Hepatocyte (in vitro differentiated cells): ENCODE data around the gene LLGL1. TPM values are rescaled to one million over a fixed set of nuclear protein-coding genes. Genes with fewer than 3 reads are reported as not detected.

Experiments used
- DNase-seq: peaks from one replicate; pipeline ENCODE4 v3.0.0-alpha.2; 2016; ENCODE audit warnings: low spot score
- H2AFZ ChIP-seq: fragments of 200-600 bp; sonication (generic); 2 replicates; pipeline ENCODE4 v1.6.0; 2016; ENCODE audit warnings: antibody characterized with exemption, mild to moderate bottlenecking
- H3K27ac ChIP-seq: fragments of 200-600 bp; sonication (generic); 2 replicates; pipeline ENCODE4 v1.5.1; 2016; ENCODE audit warnings: mild to moderate bottlenecking
- H3K27me3 ChIP-seq: fragments of 200-600 bp; sonication (generic); 2 replicates; pipeline ENCODE4 v1.6.1; 2016
- H3K36me3 ChIP-seq: fragments of 200-600 bp; sonication (generic); replicated peaks from 2 replicates; pipeline ENCODE4 v1.5.1; 2016; ENCODE audit warnings: low read depth; ENCODE audit not compliant: insufficient read depth
- H3K4me1 ChIP-seq: fragments of 200-600 bp; sonication (generic); 2 replicates; pipeline ENCODE4 v1.5.1; 2016; ENCODE audit warnings: mild to moderate bottlenecking, moderate library complexity; ENCODE audit not compliant: insufficient read depth
- H3K4me2 ChIP-seq: fragments of 200-600 bp; sonication (generic); 2 replicates; pipeline ENCODE4 v1.6.0; 2016
- H3K4me3 ChIP-seq: fragments of 200-600 bp; sonication (generic); 2 replicates; pipeline ENCODE4 v1.5.1; 2016; ENCODE audit warnings: mild to moderate bottlenecking
- H3K79me2 ChIP-seq: fragments of 200-600 bp; sonication (generic); 2 replicates; pipeline ENCODE4 v1.6.0; 2017; ENCODE audit warnings: mild to moderate bottlenecking
- H3K9me2 ChIP-seq: fragments of 200-600 bp; sonication (generic); replicated peaks from 2 replicates; pipeline ENCODE4 v1.6.0; 2017; ENCODE audit warnings: mild to moderate bottlenecking; ENCODE audit not compliant: insufficient read depth
- H3K9me3 ChIP-seq: fragments of 200-600 bp; sonication (generic); 2 replicates; pipeline ENCODE4 v1.5.1; 2016; ENCODE audit warnings: low read depth, mild to moderate bottlenecking
- H4K20me1 ChIP-seq: fragments of 200-600 bp; sonication (generic); 2 replicates; pipeline ENCODE4 v1.6.0; 2016; ENCODE audit warnings: mild to moderate bottlenecking; ENCODE audit not compliant: insufficient read depth, poor library complexity, severe bottlenecking
- CTCF ChIP-seq: fragments of 200-600 bp; sonication (generic); IDR thresholded peaks from 2 replicates; pipeline ENCODE4 v1.5.1; 2016; ENCODE audit warnings: antibody characterized with exemption, mild to moderate bottlenecking; ENCODE audit not compliant: poor library complexity
- EZH2 ChIP-seq: fragments of 200-600 bp; sonication (generic); IDR thresholded peaks from 2 replicates; pipeline ENCODE4 v1.6.1; 2016; ENCODE audit warnings: antibody characterized with exemption, mild to moderate bottlenecking, borderline replicate concordance
- EZH2phosphoT487 ChIP-seq: fragments of 200-600 bp; sonication (generic); IDR thresholded peaks from one replicate; pipeline ENCODE4 v1.6.1; 2018; ENCODE audit warnings: antibody characterized with exemption, mild to moderate bottlenecking, low read depth, moderate library complexity; ENCODE audit not compliant: unreplicated experiment, severe bottlenecking
- WGBS: methylation state at CpG from one replicate; pipeline ENCODE4 v1.1.6; 2016; ENCODE audit warnings: low lambda C conversion rate; ENCODE audit errors: missing lambda C conversion rate; 5-methylcytosine and 5-hydroxymethylcytosine counted together
- polyA plus RNA-seq: library from polyadenylated mRNA; unstranded; fragments of >200 nt; fragmentation: Nextera tagmentation; extraction: Ambion mirVana; gene quantifications from 2 replicates; pipeline ENCODE4 v1.2.1, GENCODE V29; 2016
- total RNA-seq: library from RNA; depleted of rRNA; stranded (reverse); fragments of >200 nt; gene quantifications from 2 replicates; pipeline ENCODE4 v1.2.3, GENCODE V29; 2014

Gene LLGL1
- total and polyA plus RNA-seq, 2 experiments from 2014 or later: 5.4 to 51.9 TPM

- no peak overlapping the region for H3K4me3 ChIP-seq
- H3K9me3 ChIP-seq: no peaks in the 10 kb centered on the region
- peaks cover 2% of the 10 kb centered on the region for H3K79me2 ChIP-seq
- no peak overlapping the region for H3K4me2 ChIP-seq
- no peaks in the 10 kb centered on the region for H3K9me2 ChIP-seq
- peak overlapping the region; percentile 41 for H3K27ac ChIP-seq
- DNase-seq: peak; percentile 37
- 44% methylated on average over 14 of the region's 14 CpGs for WGBS
- H2AFZ ChIP-seq: no peak overlapping the region
- H3K27me3 ChIP-seq: no peaks in the 10 kb centered on the region
- no peak for TF ChIP-seq CTCF
- no peak for TF ChIP-seq EZH2phosphoT487
- no peak for TF ChIP-seq EZH2
- H4K20me1 ChIP-seq: no peaks in the 10 kb centered on the region
- H3K36me3 ChIP-seq: no peaks in the 10 kb centered on the region
- H3K4me1 ChIP-seq: no peaks in the 10 kb centered on the region
Observed at GRCh38 chr17:18267927-18268711, 42.7 kb downstream of the LLGL1 start.

- Histone ChIP-seq H3K4me1 (no peaks in the 10 kb centered on the region), H2AFZ (no peak overlapping the region), H3K36me3 (no peaks in the 10 kb centered on the region), H3K9me3 (no peaks in the 10 kb centered on the region), H3K4me2 (no peak overlapping the region), H3K27ac (no peak overlapping the region), H4K20me1 (no peaks in the 10 kb centered on the region), H3K79me2 (no peaks in the 10 kb centered on the region), H3K4me3 (no peak overlapping the region), H3K9me2 (no peaks in the 10 kb centered on the region), H3K27me3 (no peaks in the 10 kb centered on the region)
- no peak for TF ChIP-seq EZH2phosphoT487
- no peak for TF ChIP-seq CTCF
- TF ChIP-seq EZH2: no peak
- DNase-seq: no peak
- WGBS: 95% methylated on average over 14 of the region's 14 CpGs
Observed at GRCh38 chr17:18270046-18270931, 44.9 kb downstream of the LLGL1 start.

GRCh38 chr17:18277076-18277475, 51.6 kb downstream of the LLGL1 start:
- 100% methylated on average over 1 of the region's 1 CpG for WGBS
- no peaks in the 10 kb centered on the region for H4K20me1 ChIP-seq
- H3K27me3 ChIP-seq: no peaks in the 10 kb centered on the region
- H3K4me1 ChIP-seq: no peaks in the 10 kb centered on the region
- H3K4me3 ChIP-seq: no peak overlapping the region
- no peak overlapping the region for H3K27ac ChIP-seq
- H2AFZ ChIP-seq: no peak overlapping the region
- DNase-seq: no peak
- no peaks in the 10 kb centered on the region for H3K9me3 ChIP-seq
- no peaks in the 10 kb centered on the region for H3K9me2 ChIP-seq
- H3K79me2 ChIP-seq: no peaks in the 10 kb centered on the region
- H3K4me2 ChIP-seq: no peak overlapping the region
- TF ChIP-seq EZH2: no peak
- no peak for TF ChIP-seq CTCF
- TF ChIP-seq EZH2phosphoT487: no peak
- no peaks in the 10 kb centered on the region for H3K36me3 ChIP-seq
